ENCODE data around the gene LRMDA.

DNA sequence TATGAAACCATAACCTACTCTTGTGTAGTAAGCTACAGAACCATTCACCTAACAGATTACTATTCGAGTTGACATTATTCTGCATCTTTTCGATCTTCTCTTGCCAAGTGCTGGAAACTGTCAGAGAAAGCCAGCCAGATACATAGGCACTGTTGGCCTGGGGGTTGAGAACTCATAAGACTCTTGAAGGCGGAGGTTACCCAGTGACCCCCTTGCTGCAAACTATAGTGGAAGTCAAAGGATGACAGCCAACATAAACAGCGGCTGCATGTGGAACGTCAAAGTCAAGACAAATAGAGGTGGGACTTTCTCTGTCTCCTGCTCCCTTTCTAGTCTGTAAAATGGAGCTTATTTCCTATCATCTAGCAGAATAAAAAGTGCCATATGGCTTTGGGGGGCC, 394.2 kb downstream of the LRMDA start:
- TF ChIP-seq, protein P1, sequence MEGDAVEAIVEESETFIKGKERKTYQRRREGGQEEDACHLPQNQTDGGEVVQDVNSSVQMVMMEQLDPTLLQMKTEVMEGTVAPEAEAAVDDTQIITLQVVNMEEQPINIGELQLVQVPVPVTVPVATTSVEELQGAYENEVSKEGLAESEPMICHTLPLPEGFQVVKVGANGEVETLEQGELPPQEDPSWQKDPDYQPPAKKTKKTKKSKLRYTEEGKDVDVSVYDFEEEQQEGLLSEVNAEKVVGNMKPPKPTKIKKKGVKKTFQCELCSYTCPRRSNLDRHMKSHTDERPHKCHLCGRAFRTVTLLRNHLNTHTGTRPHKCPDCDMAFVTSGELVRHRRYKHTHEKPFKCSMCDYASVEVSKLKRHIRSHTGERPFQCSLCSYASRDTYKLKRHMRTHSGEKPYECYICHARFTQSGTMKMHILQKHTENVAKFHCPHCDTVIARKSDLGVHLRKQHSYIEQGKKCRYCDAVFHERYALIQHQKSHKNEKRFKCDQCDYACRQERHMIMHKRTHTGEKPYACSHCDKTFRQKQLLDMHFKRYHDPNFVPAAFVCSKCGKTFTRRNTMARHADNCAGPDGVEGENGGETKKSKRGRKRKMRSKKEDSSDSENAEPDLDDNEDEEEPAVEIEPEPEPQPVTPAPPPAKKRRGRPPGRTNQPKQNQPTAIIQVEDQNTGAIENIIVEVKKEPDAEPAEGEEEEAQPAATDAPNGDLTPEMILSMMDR (IDR thresholded peaks at IDR 0.05), result no peak
- TF ChIP-seq POLR2AphosphoS5 (IDR thresholded peaks at IDR 0.05), result no peak
- TF ChIP-seq POLR2A (IDR thresholded peaks at IDR 0.05), result no peak
